Stimulated activated CD8-positive, alpha-beta memory T cell treated with anti-CD3 and anti-CD28 coated beads, Interleukin-2, amount 100 ng/mL, for 1 hour (primary cell): ENCODE results near the gene EEF2.

Experiments
- DNase-seq, 2 donors: peaks; one replicate each; pipeline ENCODE4 v3.0.0-alpha.2; 2020; ENCODE audit warnings: low read depth in 2 of 2

The EEF2 gene

DNA sequence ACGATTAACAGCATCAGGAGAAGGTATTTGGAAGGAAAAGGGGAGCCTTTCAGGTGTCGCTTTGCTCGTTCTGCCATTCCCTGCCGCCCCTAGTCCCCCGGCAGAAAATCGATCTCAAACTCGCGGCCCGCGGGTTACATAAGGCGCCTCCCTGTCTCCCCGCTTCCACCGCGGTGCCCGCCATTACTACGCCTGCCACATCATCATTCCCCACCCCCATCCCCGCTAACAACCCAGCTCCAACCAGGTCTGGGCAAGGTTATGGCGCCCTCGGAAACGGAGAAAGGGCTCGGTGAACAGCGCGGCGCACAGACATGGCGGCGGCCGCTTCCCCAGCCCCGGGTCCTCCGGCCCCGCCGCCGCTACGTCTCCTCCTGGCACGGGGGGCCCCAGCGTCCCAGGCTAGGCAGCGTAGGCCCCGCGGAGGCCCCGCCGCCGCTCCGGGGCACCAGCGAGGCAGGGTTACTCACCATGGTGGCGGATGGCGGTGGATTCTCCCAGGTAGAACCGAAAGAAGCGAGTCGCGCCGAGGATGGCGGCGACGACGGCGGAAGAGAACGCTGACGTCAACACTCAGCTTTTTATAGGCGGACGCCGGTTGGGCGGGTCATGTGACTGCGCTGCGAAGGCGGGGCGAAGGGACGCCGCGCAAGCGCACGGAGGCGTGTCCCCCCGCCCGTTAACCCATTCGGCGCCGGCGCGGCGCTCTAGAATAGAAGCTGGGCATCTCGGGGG, at the start of gene EEF2:
EEF2 (minus strand) TSS at position 556 of the 735 bp plus-strand sequence; CDS start at position 473, 83 bp downstream.
- DNase-seq = peak; percentile 84 to 90

DNA sequence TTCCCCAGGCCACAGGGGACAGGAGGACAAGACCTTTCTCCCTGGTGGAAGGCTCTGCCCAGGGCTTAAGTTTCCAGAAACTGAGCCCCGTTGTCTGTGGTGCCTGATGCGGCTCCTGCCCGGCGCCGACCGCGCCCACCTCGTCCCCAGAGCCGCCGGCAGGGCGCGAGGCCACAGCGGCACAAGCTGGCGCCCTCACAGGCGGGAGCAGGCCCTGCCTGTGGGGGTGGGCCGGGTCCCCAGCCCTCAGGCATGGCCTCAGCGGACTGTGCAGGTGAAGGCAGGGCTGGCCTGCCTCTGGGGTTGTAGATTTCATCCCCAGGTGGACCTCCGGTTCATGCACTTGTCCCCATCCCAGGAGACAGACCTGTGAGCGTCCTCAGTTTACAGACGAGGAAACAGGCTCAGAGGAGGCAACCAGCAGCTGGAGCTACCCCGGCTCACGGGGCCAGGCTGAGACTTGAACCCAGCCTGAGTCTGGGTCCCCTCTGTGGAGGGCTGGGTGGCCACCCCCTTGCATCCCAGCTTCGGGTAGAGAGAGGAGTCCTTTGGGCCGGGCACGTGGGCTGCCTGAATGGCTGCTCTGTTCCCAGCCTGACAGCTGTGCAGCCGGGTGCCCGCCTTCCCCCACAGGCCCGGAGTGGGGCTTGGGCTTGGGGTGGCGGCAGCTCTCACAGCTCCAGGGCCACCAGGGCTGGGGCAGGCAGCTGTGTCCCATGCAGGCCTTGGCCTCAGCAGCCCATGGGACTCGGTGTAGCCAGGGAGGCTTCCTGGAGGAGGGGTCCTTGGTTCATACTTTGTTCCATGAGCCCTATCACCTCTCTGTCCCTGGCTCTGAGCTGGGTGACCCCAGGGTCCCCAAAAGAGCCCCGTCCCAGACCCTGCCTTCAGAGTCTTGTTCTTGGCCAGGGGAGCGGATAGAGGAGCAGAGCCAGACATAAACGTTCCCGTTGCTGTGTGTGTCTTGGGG, 49.1 kb upstream of the EEF2 start:
- no peak for DNase-seq

DNA sequence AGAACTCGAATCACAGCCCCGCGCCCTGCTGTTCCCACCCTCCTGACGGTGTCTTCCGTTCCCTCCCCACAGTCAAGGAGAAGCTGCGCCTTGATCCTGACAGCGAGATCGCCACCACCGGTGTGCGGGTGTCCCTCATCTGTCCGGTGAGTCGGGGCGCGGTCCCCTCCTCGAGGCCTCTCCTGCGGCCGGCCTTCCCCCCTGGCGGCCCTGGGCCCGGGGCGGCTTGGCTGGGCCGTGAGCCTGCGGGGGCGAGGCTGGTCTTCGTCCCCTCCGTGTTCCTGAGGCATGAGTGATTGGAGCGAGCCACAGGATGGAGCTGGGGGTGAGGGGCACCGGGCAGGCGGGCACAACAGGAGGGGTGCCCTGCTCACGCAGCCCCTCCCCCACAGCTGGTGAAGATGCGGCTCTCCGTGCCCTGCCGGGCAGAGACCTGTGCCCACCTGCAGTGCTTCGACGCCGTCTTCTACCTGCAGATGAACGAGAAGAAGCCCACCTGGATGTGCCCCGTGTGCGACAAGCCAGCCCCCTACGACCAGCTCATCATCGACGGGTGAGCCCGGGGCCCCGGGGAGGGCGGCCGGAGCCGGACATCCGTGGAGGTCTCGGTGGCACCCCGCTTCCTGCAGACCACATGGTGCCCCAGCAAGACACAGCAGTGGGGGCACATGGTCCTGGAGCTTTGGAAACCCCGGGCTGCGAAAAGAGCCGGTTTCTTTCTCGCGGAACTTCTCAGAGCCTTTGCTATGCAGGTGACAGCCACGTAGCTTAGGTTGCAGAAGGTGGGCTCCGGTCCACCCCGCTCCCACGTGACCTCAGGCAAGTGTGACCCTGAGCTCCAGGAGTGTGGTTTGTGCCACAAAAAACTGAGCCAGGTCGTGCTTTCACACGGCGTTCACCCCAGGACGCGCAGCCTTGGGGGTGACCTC, 48.0 kb upstream of the EEF2 start:
- DNase-seq = no peak

DNA sequence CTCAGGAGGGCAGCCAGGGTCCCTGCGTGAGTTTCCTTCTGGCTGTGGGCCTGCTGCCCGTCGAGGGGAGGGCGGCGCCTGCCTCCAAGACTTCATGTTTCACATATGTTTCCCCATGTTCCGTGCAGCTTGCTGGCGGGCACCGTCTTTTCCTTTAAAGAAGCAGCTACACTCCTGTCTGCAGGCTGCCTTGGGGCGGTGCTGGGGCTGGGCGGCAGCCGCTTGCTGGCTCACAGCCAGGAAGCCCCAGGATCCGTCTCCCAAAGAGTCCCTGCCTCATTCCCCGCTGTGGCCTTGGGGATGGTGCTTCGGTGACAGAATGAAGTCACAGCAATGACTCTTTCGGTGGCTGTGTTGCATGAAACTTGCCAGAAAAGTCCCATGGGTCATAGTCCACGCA, 47.2 kb upstream of the EEF2 start:
- DNase-seq = no peak

DNA sequence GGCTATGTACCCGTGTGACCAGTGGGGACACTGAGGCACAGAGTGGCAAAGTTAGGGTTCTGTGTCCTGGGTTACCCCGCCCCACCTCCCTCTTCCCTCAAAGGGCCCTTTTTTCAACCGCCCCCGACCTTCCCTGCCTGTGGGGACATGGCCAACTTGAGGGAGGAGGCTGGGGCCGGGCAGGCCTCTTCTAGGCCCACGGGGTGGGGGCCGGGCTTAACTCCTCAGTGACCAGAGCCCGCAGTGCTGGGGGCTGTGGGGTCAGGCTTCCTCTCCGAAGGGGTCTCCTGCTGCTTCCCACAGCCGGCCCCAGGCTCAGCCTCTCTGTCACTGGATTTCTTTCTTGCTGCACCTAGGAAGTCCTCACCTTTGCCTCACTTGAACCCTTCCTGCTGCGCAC, 46.2 kb upstream of the EEF2 start:
- no peak for DNase-seq

DNA sequence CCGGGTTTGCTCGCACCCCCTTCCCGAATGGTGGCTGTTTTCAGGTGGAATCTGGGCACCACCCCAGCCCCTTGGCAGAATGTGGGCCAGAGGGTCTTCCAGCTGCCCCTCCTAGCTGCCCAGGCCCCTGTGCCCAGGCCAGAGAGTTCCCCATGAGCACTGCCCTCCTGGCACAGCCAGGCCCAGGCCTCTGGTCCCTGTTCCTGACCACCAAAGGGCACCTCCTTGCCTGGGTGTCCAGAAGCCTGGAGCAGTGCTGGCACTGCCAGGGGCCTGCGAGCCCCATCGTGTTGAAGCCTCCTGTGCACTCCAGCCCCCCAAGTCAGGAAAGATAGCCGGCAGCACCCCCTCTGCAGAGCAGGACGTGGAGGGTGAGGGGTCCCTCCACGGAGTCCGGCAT, 45.7 kb upstream of the EEF2 start:
- no peak for DNase-seq

DNA sequence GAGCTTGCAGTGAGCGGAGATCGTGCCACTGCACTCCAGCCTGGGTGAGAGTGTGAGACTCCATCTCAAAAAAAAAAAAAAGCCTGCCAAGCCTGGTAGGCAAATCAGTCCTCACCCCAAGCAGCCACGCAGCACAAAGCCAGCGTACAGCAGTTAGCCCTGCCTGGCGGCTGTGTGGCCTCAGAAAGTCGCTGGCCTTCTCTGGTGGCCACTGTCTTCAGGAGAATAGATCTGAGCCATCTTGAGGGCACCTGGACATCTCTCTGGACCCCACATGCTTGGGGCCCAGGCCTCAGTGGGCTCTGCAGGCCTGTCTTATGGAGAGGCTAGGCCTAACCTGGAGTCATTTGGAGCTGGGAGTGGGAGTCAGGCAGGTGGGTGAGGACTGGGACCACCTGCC, 45.3 kb upstream of the EEF2 start:
- DNase-seq = no peak

DNA sequence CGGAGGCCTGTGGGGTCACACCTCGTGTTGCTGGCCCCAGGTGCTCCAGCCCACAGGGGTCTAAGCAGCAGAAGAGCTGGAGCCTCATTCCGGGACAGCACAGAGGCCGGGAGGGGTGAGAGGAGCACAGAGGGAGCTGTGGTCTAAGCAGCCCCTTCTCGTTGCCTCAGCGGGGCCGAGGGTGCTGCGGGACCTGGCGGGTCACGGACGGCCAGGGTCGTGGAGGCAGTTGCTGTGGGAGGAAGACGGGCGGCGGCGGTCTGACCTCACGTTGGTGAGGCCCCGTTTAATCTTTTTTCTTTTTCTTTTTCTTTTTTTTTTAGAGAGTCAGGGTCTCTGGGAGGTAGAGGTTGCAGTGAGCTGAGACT, 44.0 kb upstream of the EEF2 start:
- no peak for DNase-seq

DNA sequence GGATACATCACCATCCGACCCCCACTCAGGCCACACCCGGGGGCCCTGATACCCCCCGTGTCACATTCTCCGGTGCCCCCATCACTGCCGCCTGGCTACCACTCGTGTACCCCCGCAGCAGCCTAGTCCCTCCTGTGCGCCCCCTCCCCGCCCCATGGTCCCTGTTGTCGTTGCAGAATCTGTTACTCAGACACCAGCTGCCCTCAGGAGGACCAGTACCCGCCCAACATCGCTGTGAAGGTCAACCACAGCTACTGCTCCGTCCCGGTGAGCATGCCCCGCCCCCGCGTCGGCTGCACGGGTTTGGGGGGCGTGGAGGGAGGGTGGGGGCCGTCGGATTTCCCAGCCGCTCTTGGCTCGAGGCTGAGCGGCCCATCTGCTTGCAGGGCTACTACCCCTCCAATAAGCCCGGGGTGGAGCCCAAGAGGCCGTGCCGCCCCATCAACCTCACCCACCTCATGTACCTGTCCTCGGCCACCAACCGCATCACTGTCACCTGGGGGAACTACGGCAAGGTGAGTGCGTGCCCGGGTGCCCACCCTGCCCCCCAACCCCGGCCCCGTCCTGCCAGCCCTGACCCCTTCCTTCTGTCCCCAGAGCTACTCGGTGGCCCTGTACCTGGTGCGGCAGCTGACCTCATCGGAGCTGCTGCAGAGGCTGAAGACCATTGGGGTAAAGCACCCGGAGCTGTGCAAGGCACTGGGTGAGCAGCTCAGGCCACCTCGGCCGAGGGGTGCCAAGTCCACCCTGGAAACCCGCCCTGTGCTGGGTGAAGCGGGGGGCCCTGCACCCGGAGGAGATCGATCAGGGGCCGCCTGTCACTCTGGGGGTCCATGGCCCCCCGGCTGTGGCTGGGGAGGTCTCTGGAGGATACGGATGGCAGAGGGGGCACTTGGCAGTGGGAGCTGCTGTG, 43.3 kb upstream of the EEF2 start:
- no peak for DNase-seq

DNA sequence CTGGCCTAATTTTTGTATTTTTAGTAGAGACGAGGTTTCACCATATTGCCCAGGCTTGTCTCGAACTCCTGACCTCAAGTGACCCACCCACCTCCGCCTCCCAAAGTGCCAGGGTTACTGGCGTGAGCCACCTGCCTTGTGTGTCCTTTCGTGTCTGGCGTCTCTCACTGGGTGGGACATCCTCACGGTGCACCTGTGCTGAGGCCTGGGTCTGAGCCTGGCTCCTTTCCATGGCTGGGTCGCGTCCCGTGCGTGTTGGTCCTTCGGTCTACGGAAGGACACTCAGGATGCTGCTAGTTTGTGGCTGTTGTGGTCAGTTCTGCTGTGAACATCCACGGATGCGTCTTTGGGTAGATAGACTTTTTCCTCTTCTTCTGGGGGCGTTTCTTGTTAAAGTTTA, 41.9 kb upstream of the EEF2 start:
- no peak for DNase-seq

DNA sequence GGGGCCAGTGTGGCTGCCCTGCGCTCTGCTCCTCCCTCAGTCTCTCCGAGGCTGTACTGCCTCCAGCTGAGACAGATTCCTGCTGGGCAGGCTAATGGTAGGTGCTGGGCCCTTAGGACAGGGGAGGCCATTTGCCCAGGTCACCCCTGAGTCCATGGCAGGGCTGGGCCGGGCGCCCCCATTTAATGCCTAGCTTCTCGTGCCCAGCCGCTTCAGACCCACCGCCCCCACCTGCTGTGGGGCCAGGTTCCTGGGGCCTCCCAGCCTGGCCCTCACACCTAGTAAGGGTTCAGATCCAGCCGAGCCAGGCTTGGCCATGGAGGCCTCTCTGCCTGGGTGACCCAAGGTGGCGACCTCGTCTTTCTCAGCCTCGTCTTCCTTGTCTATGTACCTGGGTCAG, 40.1 kb upstream of the EEF2 start:
- DNase-seq = no peak

DNA sequence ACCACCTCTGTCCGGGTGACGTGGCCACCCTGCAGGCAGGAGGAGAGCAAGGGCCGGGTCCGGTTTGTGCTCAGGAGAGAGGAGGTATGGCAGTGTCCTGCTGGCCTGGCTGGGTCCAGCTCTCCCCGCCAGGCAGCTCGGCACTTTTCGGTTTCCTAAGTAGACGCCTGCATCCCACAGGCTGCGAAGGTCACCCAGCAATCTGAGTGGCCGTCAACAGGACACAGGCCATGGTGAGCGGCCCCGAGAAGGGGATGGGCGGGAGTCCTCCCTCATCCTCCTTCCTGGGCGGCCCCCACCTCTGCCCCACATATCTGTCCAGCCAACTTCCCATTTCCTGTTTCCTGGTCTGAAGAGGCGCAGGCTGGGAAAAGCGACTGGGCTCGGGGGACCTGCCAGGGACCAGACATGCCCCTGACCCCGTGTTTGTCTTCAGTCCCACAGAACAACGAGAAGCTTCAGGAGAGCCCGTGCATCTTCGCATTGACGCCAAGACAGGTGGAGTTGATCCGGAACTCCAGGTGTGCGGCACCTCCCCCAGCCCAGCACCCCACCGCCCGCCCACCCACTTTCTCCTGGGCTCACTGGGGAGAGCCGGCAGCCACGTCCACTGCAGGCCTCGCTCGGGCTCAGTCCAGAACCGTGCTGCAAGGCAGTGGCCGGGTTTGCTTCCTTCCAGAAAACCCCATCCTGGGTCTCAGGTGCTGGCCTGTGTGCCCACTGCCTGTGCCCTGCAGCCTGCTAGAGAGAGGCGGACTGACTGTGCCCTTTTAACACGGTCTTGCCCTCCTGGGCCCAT, 38.5 kb upstream of the EEF2 start:
- no peak for DNase-seq

DNA sequence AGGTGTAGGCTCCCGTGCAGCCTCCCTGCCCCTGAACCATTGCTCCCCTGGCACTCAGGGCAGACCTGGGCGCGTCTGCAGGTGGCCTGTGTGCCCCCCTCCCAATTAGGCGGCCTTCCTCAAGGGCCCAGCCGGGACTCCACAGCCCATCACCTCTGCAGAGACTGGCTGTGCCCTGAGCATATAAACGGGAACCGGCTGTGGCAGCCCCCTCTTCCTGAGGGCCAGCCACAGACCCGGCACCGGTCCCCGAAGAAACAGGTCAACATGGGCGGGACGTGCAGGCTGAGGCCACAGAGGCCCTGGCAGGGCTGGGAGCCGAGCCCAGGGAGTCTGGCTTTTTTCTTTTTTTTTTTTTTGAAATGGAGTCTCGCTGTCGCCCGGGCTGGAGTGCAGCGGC, 34.3 kb upstream of the EEF2 start:
- DNase-seq = no peak

DNA sequence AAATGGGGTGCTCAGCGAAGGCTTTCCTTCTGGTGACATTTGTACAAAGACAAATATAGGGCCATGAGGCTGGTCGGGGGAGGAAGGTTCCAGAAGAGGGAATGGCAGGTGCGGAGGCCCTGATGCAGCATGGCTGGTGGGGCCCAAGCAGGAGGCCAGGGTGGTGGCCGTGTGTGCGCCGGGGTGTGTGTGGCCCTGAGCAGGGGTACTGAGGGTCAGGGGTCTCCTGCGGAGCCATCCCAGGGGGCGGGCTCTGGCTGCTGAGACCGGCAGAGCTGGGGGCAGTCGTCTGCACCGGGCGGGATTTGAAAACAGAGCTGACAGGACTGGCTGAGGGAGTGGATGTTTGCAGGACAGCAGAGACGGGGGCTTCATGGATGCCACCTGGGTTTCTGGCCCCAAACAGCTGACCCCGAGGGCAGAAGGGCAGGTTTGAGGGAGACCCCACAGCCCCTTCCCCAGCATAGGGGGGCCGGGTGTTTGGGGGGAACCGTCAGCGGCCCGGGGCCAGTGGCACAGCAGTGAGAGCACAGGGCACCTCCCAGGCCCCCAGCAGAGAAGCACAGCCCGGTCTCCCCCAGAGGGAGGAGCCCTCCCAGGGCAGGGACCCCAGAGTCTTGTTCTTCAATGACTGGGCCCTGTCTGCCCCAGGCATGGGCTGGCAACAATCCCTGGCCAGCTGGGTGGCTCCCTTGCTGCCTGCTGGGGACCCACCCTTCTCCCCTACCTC, 33.7 kb upstream of the EEF2 start:
- no peak for DNase-seq

DNA sequence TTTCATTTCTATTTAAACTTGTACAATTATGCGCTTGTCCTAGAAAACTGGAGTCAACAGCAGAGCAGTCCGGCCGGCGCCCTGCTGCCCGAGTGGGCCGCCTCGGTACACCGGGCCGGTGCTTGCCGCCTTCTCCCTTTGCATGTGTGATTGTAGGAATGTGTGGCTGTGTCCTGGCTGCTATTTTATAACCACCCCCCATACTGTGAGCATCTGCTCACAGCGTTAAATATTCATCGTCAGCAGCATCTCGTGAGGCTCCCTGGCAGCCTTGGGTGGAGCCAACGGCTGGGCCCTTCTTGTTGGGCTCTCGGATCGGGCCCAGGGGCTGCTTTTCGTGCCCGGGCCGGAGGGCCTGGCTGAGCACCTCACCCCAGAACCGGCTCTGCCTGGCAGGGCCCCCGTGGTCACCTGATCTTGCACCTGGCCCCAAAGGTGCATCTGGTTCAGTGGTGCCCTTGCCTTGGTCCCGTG, 32.9 kb upstream of the EEF2 start:
- no peak for DNase-seq

DNA sequence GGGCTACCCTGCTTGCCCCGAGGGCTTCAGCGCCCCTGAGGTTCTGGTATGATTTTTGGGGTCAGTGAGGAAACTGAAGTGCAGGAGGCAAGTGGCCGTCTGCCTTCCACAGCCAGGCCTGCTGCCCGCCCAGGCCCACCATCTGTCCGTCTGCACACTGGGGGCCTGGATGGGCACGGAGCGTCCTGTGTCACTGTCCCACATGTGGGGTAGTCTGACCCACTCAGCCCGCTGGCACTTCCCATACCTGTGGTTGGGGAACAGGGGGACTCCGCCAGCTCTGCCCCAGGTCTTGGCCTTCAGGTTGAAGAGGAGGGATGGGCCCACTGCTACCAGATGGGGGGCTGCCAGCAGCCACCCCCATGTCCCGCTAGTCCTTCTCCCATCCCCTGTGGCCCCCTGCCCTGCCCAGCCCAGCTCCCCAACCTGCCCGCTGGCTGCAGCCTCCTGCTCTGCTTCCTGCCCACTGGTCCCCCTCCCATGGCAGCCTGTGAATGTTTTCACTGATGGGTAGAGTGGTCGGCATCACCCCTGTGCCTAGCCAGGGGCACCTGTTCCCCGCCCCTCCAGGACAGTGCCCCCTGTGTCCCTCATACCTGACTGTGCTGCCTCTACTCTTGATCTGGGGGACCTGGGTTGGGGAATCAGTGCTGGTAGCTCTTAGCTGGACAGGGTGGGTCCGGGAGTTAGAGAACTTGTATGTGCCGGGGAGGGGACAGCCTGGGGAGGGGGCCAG, 31.8 kb upstream of the EEF2 start:
- DNase-seq = no peak

DNA sequence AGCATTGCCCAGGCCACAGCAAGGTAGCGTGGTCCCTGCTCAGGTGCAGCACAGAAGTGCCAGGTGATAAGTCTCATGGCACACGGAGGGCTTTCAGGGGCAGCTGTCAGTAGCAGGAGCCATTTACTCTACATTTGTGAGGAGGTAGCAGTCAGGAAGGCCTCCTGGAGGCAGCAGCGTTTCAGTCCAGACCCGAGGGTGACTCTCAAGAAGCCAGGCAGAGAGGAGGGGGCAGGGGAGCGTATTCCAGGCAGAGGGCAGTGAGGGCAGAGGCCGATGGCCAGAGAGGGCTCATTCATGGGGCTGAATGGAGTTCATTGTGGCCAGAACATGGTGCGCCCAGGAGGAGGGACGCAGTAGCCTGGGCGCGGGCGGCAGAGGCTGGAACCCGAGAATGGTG, 31.2 kb upstream of the EEF2 start:
- no peak for DNase-seq

DNA sequence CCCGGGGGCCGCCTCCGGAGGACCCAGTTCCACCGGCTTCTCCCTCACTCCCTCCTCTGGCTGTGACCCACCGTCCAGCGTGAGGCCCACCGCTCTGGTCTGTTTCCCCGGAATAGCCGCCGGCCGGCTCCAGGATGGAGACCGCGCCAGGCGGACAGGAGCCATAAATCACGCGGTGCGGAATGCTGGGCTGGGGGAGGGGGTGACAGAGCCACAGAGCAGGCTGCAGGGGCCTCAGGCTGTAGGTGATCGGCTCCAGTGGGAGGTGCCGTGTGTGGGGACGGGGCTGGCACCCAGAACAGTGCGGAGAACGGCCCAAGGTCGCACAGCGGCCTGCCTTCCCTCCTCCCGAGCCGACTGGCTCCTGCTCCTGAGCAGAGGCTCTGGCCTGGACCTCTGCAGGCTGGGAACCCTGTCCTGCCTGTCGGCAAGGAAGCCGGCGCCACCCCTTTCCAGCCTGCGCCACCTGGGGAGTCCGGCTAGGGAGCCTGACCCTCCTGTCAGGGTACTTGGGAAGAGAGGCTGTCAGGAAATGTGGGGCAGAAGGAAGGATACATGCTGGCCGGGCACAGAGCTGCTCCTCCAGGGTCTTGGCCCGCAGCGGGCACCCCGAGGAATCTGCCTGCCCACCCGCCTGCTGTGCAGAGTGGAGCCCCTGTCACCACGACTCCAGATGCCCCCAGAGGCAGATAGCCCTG, 30.6 kb upstream of the EEF2 start:
- DNase-seq = no peak
